HG03571 (cell line): Measurements from ENCODE around the gene NEK5.
"Not testable (repeated sequence)": the region's sequence is repeated elsewhere in the genome, so short reads cannot be mapped to it uniquely, and the experiment has no call there.

Source experiments
- ATAC-seq: cut with Tn5 transposase; IDR thresholded peaks from one replicate; pipeline ENCODE4 v1.9.1; 2021; ENCODE audit not compliant: unreplicated experiment

NEK5 gene

GRCh38 chr13:52082601-52083000, 46.3 kb downstream of the NEK5 start:
- ATAC-seq = no peak

- ATAC-seq = not testable (repeated sequence)
Measured at GRCh38 chr13:52079891-52080290, 49.0 kb downstream of the NEK5 start.

- no peak for ATAC-seq
Measured at GRCh38 chr13:52070929-52071523, 57.8 kb downstream of the NEK5 start.

GRCh38 chr13:52067237-52067636, 61.6 kb downstream of the NEK5 start:
- no peak for ATAC-seq

- ATAC-seq = no peak
Measured at GRCh38 chr13:52061587-52061986, 67.3 kb downstream of the NEK5 start.

GRCh38 chr13:52061064-52061463, 67.8 kb downstream of the NEK5 start:
- not testable (repeated sequence) for ATAC-seq

GRCh38 chr13:52053460-52053859, 75.4 kb downstream of the NEK5 start:
- ATAC-seq = no peak

- ATAC-seq = no peak
Measured at GRCh38 chr13:52051400-52051799, 77.5 kb downstream of the NEK5 start.

- ATAC-seq = no peak
Measured at GRCh38 chr13:52048516-52048915, 80.4 kb downstream of the NEK5 start.

- no peak for ATAC-seq
Measured at GRCh38 chr13:52047463-52047862, 81.4 kb downstream of the NEK5 start.

GRCh38 chr13:52043675-52044074, 85.2 kb downstream of the NEK5 start:
- no peak for ATAC-seq

GRCh38 chr13:52036037-52036436, 92.8 kb downstream of the NEK5 start:
- no peak for ATAC-seq

GRCh38 chr13:52034616-52035226, 94.2 kb downstream of the NEK5 start:
- ATAC-seq = no peak

GRCh38 chr13:52033039-52033438, 95.8 kb downstream of the NEK5 start:
- ATAC-seq = no peak

GRCh38 chr13:52030401-52030800, 98.5 kb downstream of the NEK5 start:
- ATAC-seq = not testable (repeated sequence)

- no peak for ATAC-seq
Measured at GRCh38 chr13:52029569-52029968, 99.3 kb downstream of the NEK5 start.

- ATAC-seq = no peak
Measured at GRCh38 chr13:52027832-52028231, 101.0 kb downstream of the NEK5 start.

- no peak for ATAC-seq
Measured at GRCh38 chr13:52026246-52026626, 102.6 kb downstream of the NEK5 start.

- ATAC-seq = no peak
Measured at GRCh38 chr13:52025475-52026245, 103.2 kb downstream of the NEK5 start.

- ATAC-seq = no peak
Measured at GRCh38 chr13:52024481-52024880, 104.4 kb downstream of the NEK5 start, which contains the start of gene UTP14C. Gene UTP14C (plus strand): TSS chr13:52024691. CDS start chr13:52028805, 4,114 bp downstream.

GRCh38 chr13:52022356-52022755, 106.5 kb downstream of the NEK5 start:
- no peak for ATAC-seq

GRCh38 chr13:52020191-52020590, 108.7 kb downstream of the NEK5 start:
- no peak for ATAC-seq
